Right atrium auricular region (tissue), 2 donors: ENCODE data around the gene HRC. TPM values are rescaled to one million over a fixed set of nuclear protein-coding genes. Genes with fewer than 3 reads are reported as not detected.
A peak's percentile ranks its signal among the peaks of the same experiment; 100 is the strongest.

Experiments
- DNase-seq: peaks from one replicate; pipeline ENCODE4 v3.0.0-alpha.2; 2019; ENCODE audit warnings: low spot score
- H3K27ac ChIP-seq, 2 donors: fragments of 200-600 bp; sonication (generic); 1 replicate in 1 of 2; 2 replicates in 1 of 2; pipeline ENCODE4 v1.5.1; 2016 to 2019
- H3K27me3 ChIP-seq, 2 donors: fragments of 200-600 bp; sonication (generic); one replicate each; pipeline versions ENCODE4 v1.5.1 to v1.6.0; 2017 to 2019
- H3K36me3 ChIP-seq: fragments of 200-600 bp; sonication (generic); one replicate; pipeline ENCODE4 v1.5.1; 2016
- H3K4me1 ChIP-seq, 2 donors: fragments of 200-600 bp; sonication (generic); one replicate each; pipeline versions ENCODE4 v1.5.1 to v1.6.0; 2017 to 2019
- H3K4me3 ChIP-seq, 2 donors: fragments of 200-600 bp; sonication (generic); 1 replicate in 1 of 2; 2 replicates in 1 of 2; pipeline ENCODE4 v1.5.1; 2017 to 2019; ENCODE audit warnings: mild to moderate bottlenecking in 1 of 2, moderate library complexity in 1 of 2
- H3K9me3 ChIP-seq, 2 donors: fragments of 200-600 bp; sonication (generic); one replicate each; pipeline ENCODE4 v1.5.1; 2019
- total RNA-seq, 2 donors: library from RNA; depleted of rRNA; stranded (reverse); fragments of >200 nt; gene quantifications; one replicate each; pipeline ENCODE4 v1.1.0, GENCODE V29; 2016
- TF ChIP-seq, protein P1 (sequence below), 2 donors: fragments of 200-600 bp; sonication (generic); IDR thresholded peaks; one replicate each; pipeline ENCODE4 v1.5.1; 2019; ENCODE audit warnings: antibody characterized with exemption in 2 of 2

The HRC gene
- total RNA-seq, 2 donors from 2014 or later, result 558 to 1,164 TPM

- Histone ChIP-seq H3K27ac (no peak overlapping the region), H3K9me3 (no peaks in the 10 kb centered on the region), H3K4me3 (no peak overlapping the region), H3K27me3 (no peaks in the 10 kb centered on the region), H3K36me3 (no peaks in the 10 kb centered on the region), H3K4me1 (peaks cover 0 to 44% of the 10 kb centered on the region in 2 donors)
- TF ChIP-seq, protein P1, sequence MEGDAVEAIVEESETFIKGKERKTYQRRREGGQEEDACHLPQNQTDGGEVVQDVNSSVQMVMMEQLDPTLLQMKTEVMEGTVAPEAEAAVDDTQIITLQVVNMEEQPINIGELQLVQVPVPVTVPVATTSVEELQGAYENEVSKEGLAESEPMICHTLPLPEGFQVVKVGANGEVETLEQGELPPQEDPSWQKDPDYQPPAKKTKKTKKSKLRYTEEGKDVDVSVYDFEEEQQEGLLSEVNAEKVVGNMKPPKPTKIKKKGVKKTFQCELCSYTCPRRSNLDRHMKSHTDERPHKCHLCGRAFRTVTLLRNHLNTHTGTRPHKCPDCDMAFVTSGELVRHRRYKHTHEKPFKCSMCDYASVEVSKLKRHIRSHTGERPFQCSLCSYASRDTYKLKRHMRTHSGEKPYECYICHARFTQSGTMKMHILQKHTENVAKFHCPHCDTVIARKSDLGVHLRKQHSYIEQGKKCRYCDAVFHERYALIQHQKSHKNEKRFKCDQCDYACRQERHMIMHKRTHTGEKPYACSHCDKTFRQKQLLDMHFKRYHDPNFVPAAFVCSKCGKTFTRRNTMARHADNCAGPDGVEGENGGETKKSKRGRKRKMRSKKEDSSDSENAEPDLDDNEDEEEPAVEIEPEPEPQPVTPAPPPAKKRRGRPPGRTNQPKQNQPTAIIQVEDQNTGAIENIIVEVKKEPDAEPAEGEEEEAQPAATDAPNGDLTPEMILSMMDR (IDR thresholded peaks at IDR 0.05), result no peak
- no peak for DNase-seq
Measured at GRCh38 chr19:49116544-49116943, 38.7 kb downstream of the HRC start.

DNA sequence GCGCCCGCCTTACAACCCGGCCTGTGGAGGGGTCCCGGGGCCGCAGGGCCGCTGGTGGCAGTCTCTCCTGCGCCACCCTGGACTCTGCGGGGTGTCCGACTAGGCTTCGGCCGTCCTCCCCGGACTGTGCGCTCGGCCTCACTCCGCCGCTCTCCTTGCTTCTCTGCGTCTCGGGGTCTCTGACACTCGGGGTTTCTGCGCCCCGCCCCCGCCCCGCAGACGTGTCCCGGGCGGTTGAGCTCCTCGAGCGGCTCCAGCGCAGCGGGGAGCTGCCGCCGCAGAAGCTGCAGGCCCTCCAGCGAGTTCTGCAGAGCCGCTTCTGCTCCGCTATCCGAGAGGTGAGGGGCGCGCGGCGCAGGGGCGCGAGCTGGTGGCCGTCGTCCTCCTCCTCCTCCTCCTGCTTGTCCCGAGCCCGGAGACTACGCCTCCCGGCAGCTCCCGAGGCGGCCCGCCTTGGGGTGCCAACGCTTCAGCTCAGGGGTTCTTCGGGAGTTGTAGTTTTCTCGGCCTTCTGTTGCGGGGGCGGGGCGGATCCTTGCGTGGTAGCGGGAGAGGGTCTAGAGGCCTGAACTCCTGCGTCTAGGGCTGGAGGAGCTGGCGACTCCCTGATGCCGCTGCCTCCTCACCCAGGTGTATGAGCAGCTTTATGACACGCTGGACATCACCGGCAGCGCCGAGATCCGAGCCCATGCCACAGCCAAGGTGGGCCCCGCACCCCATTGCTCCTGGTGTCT is 40.4 kb downstream of the HRC start:
- H3K36me3 ChIP-seq, result no peaks in the 10 kb centered on the region
- DNase-seq, result peak; percentile 74
- peak overlapping the region; percentile 74 to 94 for H3K4me3 ChIP-seq
- H3K4me1 ChIP-seq, result peaks cover 0 to 48% of the 10 kb centered on the region in 2 donors
- H3K27me3 ChIP-seq, result no peaks in the 10 kb centered on the region
- TF ChIP-seq, protein P1 (IDR thresholded peaks at IDR 0.05), result no peak
- no peaks in the 10 kb centered on the region for H3K9me3 ChIP-seq
- H3K27ac ChIP-seq, result peak overlapping the region; percentile 86 to 91

GRCh38 chr19:49113762-49114629 is 41.2 kb downstream of the HRC start, which contains the start of gene LIN7B:
LIN7B (plus strand) TSS chr19:49114370; CDS start chr19:49114405, 35 bp downstream.
- Histone ChIP-seq H3K9me3 (no peaks in the 10 kb centered on the region), H3K27me3 (no peaks in the 10 kb centered on the region), H3K4me1 (peaks cover 0 to 41% of the 10 kb centered on the region in 2 donors), H3K4me3 (peak within 1 kb of the TSS; percentile 74 to 94), H3K27ac (peak within 1 kb of the TSS; percentile 86 to 91), H3K36me3 (peaks cover 1% of the 10 kb centered on the region)
- TF ChIP-seq, protein P1 (IDR thresholded peaks at IDR 0.05), result peak; percentile 47 to 60
- DNase-seq, result no peak

DNA sequence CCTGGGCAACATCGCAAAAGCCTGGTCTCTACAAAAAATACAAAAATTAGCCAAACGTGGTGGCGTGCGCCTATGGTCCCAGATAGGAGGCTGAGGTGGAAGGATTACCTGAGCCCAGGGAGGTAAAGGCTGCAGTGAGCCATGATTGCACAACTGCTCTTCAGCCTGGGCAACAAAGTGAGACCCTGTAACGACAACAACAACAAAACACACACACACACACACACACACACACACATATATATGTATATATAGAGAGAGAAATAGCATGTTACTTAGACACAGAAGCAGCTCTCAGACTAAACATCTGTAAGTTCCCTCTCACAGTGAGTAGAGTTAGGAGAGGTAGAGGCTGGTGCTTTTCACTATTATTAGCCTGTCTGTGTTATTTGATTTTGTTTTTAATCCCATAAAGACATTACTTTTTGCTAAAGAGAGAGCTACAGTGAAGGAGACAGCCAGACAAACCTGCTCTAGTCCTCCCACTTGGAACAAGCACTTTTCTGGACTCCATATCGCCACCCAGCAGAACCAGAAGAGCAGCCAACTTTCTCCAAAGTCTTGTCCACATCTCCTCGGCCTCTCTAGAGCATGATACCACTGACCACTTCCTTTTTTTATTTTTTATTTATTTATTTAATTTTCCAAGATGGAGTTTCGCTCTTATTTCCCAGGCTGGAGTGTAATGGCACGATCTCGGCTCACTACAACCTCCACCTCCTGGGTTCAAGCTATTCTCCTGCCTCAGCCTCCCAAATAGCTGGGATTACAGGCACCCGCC is 43.8 kb downstream of the HRC start:
- Histone ChIP-seq H3K36me3 (peaks cover 27% of the 10 kb centered on the region), H3K4me1 (peaks cover 0 to 28% of the 10 kb centered on the region in 2 donors), H3K4me3 (no peak overlapping the region), H3K9me3 (no peaks in the 10 kb centered on the region), H3K27me3 (no peaks in the 10 kb centered on the region), H3K27ac (no peak overlapping the region)
- DNase-seq, result no peak
- TF ChIP-seq, protein P1 (IDR thresholded peaks at IDR 0.05), result no peak

GRCh38 chr19:49110567-49110966 is 44.6 kb downstream of the HRC start:
- Histone ChIP-seq H3K27me3 (no peaks in the 10 kb centered on the region), H3K4me1 (peaks cover 0 to 28% of the 10 kb centered on the region in 2 donors), H3K27ac (peak overlapping the region; percentile 52 to 55), H3K4me3 (no peak overlapping the region), H3K9me3 (no peaks in the 10 kb centered on the region), H3K36me3 (peaks cover 35% of the 10 kb centered on the region)
- TF ChIP-seq, protein P1 (IDR thresholded peaks at IDR 0.05), result no peak
- DNase-seq, result no peak
